Right lobe of liver (tissue), 4 donors: ENCODE measurements around the gene CLCA1.

Experiments used
- CTCF ChIP-seq, 4 donors: fragments of 200-600 bp in 3 of 4; fragments of 450-650 bp in 1 of 4; IDR thresholded peaks; one replicate each; pipeline versions ENCODE4 v1.5.1 to v1.8.0; 2016 to 2022; ENCODE audit warnings: antibody characterized with exemption in 4 of 4, mild to moderate bottlenecking in 2 of 4
- POLR2A ChIP-seq: fragments of 450-650 bp; IDR thresholded peaks from one replicate; pipeline ENCODE4 v1.6.1; 2017; ENCODE audit warnings: antibody characterized with exemption, mild to moderate bottlenecking
- donor health status: DM: no; HTN: no; CAD: no.
- donor health status: DM: no; HTN: no; CAD: no.
- donor health status: DM: no; HTN: yes; CAD: no.

GRCh38 chr1:86504895-86505563, 36.3 kb downstream of the CLCA1 start:
- TF ChIP-seq POLR2A (no peak), CTCF (IDR thresholded peaks at IDR 0.05) (no peak)
